Skeletal muscle satellite cell (primary cell): ENCODE measurements around the gene CDC42BPA.

Source experiments
- H3K27me3 ChIP-seq: 2 replicates; pipeline ENCODE4 v1.7.0; 2013; ENCODE audit warnings: low read length; ENCODE audit not compliant: control insufficient read depth, insufficient read depth
- H3K36me3 ChIP-seq: 2 replicates; pipeline ENCODE4 v1.7.0; 2013; ENCODE audit warnings: mild to moderate bottlenecking, control low read depth, low read length; ENCODE audit not compliant: insufficient read depth
- H3K4me1 ChIP-seq: 2 replicates; pipeline ENCODE4 v1.7.0; 2013; ENCODE audit warnings: low read length; ENCODE audit not compliant: control insufficient read depth, insufficient read depth
- H3K4me2 ChIP-seq: 2 replicates; pipeline ENCODE4 v1.7.0; 2013; ENCODE audit warnings: mild to moderate bottlenecking, low read length
- H3K4me3 ChIP-seq: 2 replicates; pipeline ENCODE4 v1.7.0; 2013; ENCODE audit warnings: low read length
- H3K9ac ChIP-seq: 2 replicates; pipeline ENCODE4 v1.7.0; 2013; ENCODE audit warnings: mild to moderate bottlenecking, low read depth, low read length, moderate library complexity
- H3K9me3 ChIP-seq: replicated peaks from 2 replicates; pipeline ENCODE4 v1.7.0; 2013; ENCODE audit warnings: mild to moderate bottlenecking, control low read depth, low read length

Gene CDC42BPA

GRCh38 chr1:226980122-226980560 is 338.2 kb downstream of the CDC42BPA start:
- no peaks in the 10 kb centered on the region for H3K36me3 ChIP-seq
- no peaks in the 10 kb centered on the region for H3K27me3 ChIP-seq
- no peak overlapping the region for H3K4me3 ChIP-seq
- H3K9me3 ChIP-seq, result no peaks in the 10 kb centered on the region
- H3K9ac ChIP-seq, result no peak overlapping the region
- H3K4me2 ChIP-seq, result no peak overlapping the region
- no peaks in the 10 kb centered on the region for H3K4me1 ChIP-seq

- Histone ChIP-seq H3K9me3 (no peaks in the 10 kb centered on the region), H3K36me3 (no peaks in the 10 kb centered on the region), H3K27me3 (no peaks in the 10 kb centered on the region), H3K4me2 (no peak overlapping the region), H3K4me1 (no peaks in the 10 kb centered on the region), H3K9ac (no peak overlapping the region), H3K4me3 (no peak overlapping the region)
Observed at GRCh38 chr1:226979517-226980121, 338.7 kb downstream of the CDC42BPA start.

- no peak overlapping the region for H3K4me2 ChIP-seq
- H3K4me3 ChIP-seq, result no peak overlapping the region
- H3K9me3 ChIP-seq, result no peaks in the 10 kb centered on the region
- no peaks in the 10 kb centered on the region for H3K36me3 ChIP-seq
- H3K4me1 ChIP-seq, result peaks cover 3% of the 10 kb centered on the region
- no peaks in the 10 kb centered on the region for H3K27me3 ChIP-seq
- no peak overlapping the region for H3K9ac ChIP-seq
Observed at GRCh38 chr1:226979115-226979516, 339.2 kb downstream of the CDC42BPA start.

GRCh38 chr1:226978432-226979114 is 339.7 kb downstream of the CDC42BPA start:
- no peaks in the 10 kb centered on the region for H3K36me3 ChIP-seq
- H3K4me2 ChIP-seq, result no peak overlapping the region
- no peak overlapping the region for H3K9ac ChIP-seq
- peaks cover 4% of the 10 kb centered on the region for H3K4me1 ChIP-seq
- H3K4me3 ChIP-seq, result no peak overlapping the region
- no peaks in the 10 kb centered on the region for H3K9me3 ChIP-seq
- no peaks in the 10 kb centered on the region for H3K27me3 ChIP-seq

- Histone ChIP-seq H3K36me3 (no peaks in the 10 kb centered on the region), H3K4me3 (no peak overlapping the region), H3K9ac (no peak overlapping the region), H3K4me1 (peaks cover 4% of the 10 kb centered on the region), H3K9me3 (no peaks in the 10 kb centered on the region), H3K4me2 (no peak overlapping the region), H3K27me3 (no peaks in the 10 kb centered on the region)
Observed at GRCh38 chr1:226977643-226978431, 340.5 kb downstream of the CDC42BPA start.

GRCh38 chr1:226976978-226977642 is 341.2 kb downstream of the CDC42BPA start:
- H3K4me3 ChIP-seq, result no peak overlapping the region
- no peak overlapping the region for H3K9ac ChIP-seq
- no peaks in the 10 kb centered on the region for H3K27me3 ChIP-seq
- H3K9me3 ChIP-seq, result no peaks in the 10 kb centered on the region
- H3K4me2 ChIP-seq, result no peak overlapping the region
- H3K36me3 ChIP-seq, result no peaks in the 10 kb centered on the region
- H3K4me1 ChIP-seq, result peaks cover 4% of the 10 kb centered on the region

GRCh38 chr1:226976276-226976977 is 341.9 kb downstream of the CDC42BPA start:
- H3K9me3 ChIP-seq, result no peaks in the 10 kb centered on the region
- H3K36me3 ChIP-seq, result no peaks in the 10 kb centered on the region
- no peaks in the 10 kb centered on the region for H3K27me3 ChIP-seq
- H3K4me3 ChIP-seq, result no peak overlapping the region
- H3K4me1 ChIP-seq, result peaks cover 4% of the 10 kb centered on the region
- H3K4me2 ChIP-seq, result no peak overlapping the region
- H3K9ac ChIP-seq, result no peak overlapping the region

- Histone ChIP-seq H3K4me3 (no peak overlapping the region), H3K9ac (no peak overlapping the region), H3K4me2 (no peak overlapping the region), H3K9me3 (no peaks in the 10 kb centered on the region), H3K36me3 (no peaks in the 10 kb centered on the region), H3K4me1 (peaks cover 4% of the 10 kb centered on the region), H3K27me3 (no peaks in the 10 kb centered on the region)
Observed at GRCh38 chr1:226975259-226976250, 342.7 kb downstream of the CDC42BPA start.

- H3K9me3 ChIP-seq, result no peaks in the 10 kb centered on the region
- no peak overlapping the region for H3K9ac ChIP-seq
- H3K4me1 ChIP-seq, result peaks cover 4% of the 10 kb centered on the region
- no peaks in the 10 kb centered on the region for H3K36me3 ChIP-seq
- no peak overlapping the region for H3K4me3 ChIP-seq
- no peak overlapping the region for H3K4me2 ChIP-seq
- no peaks in the 10 kb centered on the region for H3K27me3 ChIP-seq
Observed at GRCh38 chr1:226974544-226975258, 343.6 kb downstream of the CDC42BPA start.
